ENCODE results near the gene POLD4.

The POLD4 gene

GRCh38 chr11:67370351-67371076 is 17.2 kb upstream of the POLD4 start:
- no peak for DNase-seq (ENCODE audit: low spot score)

DNA sequence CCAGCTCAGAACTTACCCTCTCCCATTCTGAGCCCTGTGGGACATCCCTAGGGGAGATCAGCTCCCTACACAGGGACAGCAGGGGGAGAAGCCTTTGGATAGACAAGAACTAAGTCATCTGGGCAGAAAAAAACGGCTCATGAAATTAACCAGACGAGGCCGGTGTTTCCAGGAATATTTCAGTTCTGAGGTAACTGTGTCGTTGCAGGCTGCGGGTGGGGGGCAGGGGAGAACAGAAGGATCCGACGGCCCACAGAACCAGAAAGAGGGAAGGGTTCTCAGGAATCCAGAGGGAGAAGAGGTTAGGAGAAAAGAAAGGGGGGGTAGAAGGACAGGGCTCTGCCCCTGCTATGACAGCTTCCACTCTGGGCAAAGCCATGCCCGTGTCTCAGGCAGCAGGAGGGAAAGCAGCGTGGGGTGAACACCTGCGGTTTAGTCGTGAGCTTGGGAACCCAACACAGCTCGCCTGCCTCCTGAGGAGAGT is 16.5 kb upstream of the POLD4 start:
- DNase-seq (ENCODE audit: low spot score), result no peak

GRCh38 chr11:67369275-67369674 is 15.9 kb upstream of the POLD4 start:
- no peak for DNase-seq (ENCODE audit: low spot score)

DNA sequence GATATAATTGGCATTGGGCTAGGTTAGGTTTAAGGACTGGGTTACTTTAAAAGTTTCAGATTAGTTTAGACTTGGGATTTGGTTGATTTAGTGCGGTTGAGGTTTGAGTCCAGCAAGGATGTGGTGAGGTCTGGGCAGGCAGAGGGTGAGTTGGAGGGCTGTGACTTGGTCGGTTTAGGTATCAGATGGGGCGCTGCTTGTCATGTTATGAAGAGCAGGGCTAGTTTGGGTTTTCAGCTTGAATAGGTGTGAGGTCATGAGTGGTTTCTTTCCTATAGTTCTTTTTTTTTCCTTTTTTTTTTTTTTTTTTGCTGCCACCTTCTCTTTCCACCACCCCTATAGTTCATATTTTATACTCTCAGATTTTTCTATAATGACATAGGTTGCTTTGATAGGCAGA is 15.3 kb upstream of the POLD4 start:
- no peak for DNase-seq (ENCODE audit: low spot score)

- DNase-seq (ENCODE audit: low spot score), result no peak
Measured at GRCh38 chr11:67367761-67368227, 14.4 kb upstream of the POLD4 start.

DNA sequence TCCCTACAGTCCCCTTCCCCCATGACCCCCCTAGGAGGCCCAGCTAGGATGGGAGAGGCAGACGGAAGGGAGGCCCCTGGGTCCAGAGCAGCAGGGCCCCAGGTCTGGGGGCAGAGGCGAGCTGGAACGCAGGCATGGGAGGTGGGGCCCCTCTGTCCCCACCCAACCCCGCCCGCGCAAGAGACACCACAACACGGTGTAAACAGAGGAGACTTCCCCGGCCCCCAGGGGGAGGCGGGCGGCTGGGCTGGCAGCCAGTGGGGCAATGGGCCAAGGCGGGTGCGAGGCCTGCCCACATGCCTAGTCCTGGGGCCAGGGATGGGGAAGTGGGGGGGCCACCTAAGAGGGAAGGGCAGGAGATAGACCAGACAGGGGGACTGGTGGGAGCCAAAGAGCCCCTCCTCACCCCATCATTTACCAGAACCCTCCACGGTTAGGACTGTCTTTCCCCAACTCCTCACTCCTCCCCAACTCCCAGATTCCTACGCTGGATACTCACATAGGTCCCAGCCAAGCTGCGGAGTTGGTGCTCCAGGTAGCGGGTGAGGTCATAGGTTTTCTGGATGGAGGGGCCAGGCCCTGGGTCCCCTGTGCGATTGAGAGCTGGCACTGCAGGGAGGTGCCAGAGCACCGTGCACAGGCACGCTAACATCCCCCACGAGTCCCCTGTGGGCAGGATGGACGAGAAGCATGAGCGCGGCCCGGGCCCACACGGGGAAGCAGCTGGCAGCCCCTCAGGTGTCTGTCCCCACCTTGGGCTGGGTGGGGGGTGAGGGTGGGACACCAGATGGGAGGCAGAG is 13.8 kb upstream of the POLD4 start:
- DNase-seq (ENCODE audit: low spot score), result no peak

DNA sequence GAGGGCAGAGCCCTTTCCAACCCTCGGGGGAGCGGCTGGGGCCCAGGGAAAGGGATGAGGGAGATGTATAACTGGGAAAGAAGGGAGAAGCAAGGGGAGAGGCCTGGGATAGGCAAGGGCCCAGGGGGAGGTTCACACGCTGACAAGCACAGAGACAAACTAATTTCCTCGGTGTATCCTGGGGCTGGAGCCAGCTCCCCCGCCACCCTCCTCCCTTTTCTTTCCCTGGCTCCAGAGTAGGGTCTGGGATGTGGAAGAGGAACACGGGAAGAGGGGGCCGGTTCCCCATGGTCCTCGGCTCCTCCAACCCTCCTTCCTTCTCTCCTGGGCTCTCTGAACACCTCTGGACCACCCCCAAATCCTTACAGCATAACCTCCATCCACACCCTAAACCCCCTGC is 13.2 kb upstream of the POLD4 start:
- no peak for DNase-seq (ENCODE audit: low spot score)

DNA sequence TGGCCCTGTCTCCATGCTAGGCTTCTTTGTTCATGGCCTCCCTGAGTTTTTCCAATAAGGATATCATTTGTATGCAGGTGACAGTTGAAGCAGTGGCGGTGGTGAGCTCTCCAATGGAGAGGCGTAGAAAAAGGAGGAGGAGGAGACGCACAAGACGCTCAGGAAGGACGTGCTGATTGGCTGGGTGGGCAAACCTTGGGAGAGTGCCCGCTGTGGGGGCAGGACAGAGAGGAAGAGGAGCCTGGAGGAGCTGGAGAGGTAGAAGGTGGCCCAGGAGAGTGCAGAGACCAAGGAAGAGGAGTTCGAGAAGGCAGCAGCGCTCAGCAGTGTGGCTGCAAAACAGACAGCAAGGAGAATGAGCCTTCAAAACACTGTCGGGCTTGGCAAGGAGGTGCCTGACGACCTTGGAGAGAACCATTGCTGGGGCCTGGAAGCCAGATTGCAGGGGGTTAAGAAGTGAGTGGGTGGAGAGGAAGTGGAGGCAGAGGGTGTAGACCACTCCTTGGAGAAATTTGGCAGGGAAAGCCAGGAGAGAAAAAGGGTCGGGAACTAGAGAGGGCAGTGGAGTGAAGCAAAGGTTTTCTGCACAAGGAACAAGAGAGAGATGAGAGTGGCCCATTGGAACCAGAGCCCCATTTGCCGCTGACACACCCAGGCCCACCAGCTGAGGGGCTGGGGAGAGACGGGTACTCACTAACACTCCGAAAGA is 12.5 kb upstream of the POLD4 start:
- no peak for DNase-seq (ENCODE audit: low spot score)

DNA sequence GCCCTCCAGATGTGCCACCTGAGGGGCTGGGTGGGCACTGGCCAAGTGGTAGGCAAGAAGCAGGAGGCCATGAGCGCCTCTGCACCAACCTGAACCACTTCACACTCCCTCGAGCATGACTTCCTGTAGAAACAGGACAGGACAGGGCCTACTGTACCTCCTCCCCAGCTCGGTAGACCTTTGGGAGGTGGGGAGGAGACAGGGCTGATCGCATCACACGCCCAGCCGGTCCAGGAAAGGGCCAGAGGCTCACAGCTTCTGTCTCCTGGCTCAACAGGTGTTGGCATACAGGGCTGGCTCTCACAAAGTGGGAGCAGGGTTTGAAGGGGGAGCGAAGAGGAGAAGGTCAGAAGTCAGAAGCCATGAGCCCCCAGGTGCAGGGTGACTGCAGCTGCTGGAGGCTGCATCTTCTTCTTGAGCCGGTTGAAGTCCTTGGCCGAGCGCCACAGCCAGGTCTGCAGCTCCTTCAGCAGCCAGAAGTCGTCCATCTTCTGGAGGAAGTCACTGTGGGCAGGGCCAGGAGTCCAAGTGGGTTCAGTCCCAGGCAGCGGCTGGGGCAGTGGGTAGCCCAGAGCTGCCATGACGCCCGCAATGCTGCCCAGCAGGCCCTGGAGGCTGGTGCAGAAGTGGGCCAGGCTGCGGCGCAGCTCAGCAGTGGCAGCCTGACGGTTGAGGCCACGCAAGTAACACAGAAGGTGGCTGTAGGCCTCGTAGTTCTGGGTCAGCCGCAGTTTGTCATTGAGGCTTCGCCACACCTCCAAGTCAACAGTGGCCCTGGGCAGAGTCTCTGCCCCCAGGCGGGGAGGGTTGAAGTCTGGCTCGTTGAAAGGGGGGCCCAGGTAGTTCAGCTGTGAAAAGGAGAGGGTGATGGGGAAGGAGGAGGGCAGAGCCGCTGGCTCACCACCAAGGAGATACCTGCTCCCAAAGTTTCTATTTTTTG is 11.7 kb upstream of the POLD4 start:
- no peak for DNase-seq (ENCODE audit: low spot score)

- DNase-seq (ENCODE audit: low spot score), result no peak
Measured at GRCh38 chr11:67364169-67364568, 10.8 kb upstream of the POLD4 start.

GRCh38 chr11:67357831-67358670 is 4.7 kb upstream of the POLD4 start:
- peak; percentile 21 for DNase-seq (ENCODE audit: low spot score)

DNA sequence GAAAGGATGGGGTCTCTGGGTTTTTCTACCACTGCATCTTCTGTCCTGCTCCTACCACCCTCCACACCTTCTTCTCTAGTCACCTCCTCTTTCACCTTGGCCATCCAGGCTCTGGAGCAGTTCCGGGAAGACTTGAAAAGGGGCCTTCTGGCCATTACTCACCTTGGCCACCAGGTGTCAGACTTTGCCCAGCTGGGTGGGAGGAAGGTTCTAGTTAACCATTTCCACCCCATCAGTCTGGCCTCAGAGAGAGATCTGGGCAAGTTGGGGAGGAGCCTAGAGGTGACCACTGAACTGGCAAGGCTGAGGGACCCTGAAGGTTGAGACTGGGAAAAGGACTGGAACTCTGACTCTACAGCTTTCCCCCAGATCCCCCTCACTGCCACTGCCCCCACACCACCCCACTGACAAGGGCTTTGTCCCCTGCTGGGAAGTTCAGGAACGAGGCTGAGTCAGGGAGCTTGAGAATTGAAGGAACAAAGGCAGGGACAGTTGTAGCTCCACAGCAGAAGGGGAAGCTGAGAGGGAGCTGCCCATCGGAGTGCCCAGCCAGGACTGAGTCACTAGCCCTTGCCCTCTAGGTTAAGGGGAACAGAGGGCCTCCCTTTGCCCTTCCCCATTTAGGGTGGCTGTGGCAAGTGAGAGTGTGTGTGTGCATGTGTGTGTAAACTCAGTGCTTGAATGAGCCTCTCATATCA is 3.7 kb upstream of the POLD4 start:
- peak; percentile 100 for DNase-seq (ENCODE audit: low spot score)

DNA sequence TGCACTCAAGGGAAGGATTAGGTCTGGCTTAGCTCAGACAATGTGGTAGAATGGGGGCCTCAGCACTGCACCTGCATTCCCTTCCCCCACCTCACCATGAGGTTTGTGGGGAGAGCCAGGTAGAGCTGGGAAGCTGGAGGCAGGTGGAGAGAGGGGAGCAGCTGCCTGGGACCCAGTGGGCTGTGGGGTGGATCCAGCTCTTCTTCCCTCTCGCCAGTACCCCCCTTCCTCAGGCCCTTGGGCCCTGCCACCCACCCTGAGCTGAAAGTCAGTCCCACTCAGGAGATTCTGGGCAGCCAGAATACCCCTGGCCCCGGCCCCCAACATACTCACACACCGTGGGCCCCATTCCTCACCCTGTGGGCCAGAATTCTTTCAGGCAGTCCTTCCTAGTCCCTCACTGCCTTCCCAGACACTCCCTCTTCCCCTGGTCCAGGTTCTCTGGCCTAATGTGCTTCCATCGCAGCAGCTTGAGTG is 3.1 kb upstream of the POLD4 start:
- DNase-seq (ENCODE audit: low spot score), result peak; percentile 19

- DNase-seq (ENCODE audit: low spot score), result peak; percentile 22
Measured at GRCh38 chr11:67355794-67356386, 2.5 kb upstream of the POLD4 start.

- peak; percentile 32 for DNase-seq (ENCODE audit: low spot score)
Measured at GRCh38 chr11:67355023-67355793, 1.9 kb upstream of the POLD4 start.

- DNase-seq (ENCODE audit: low spot score), result peak; percentile 99
Measured at GRCh38 chr11:67354075-67355022, 1.0 kb upstream of the POLD4 start.

DNA sequence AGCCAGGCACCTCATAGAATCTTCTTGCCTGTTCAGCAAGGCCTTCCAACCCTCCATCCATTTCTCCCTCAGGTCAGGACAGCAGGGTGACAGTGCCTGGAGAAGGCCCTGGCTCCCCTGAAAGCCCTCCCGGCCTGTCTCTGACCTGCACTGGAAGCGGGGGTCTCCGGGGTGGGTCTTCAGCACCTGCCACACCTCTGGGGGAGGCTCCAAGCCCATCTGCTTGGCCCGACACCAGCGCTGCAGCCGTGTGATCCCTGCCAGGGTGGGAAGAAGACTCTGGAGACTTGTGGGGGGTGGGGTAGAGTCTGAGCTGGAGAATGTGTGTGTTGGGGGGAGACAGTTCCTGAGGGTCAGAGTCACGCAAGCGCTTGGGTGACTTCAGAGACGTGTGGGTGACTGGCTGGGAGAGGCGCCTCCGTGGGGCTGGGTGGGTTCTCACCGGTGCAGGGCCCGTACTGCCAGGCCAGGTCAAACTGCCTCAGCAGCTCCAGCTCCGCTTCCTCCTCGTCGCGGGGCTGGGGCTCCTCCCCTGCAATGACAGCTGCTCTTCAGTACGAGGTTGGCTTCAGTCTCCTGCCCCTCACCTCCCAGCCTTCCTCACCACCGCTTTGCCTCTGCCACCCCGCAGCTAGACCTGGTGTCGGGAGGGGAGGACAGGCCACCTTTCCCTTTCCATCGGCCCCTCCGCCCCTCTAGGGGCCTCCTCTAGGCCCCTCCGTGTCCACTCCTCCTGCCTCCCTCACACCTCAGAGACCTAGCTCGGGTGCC is 615 bp downstream of the POLD4 start:
- no peak for DNase-seq (ENCODE audit: low spot score)
